Erythroblast (primary cell): ENCODE data around the gene CEBPG.

Source experiments
- DNase-seq, 2 experiments: peaks; one replicate each; lab custom pipeline; 2025; lab: John Stamatoyannopoulos, UW
- GATA1 ChIP-seq: IDR thresholded peaks from 2 replicates; pipeline ENCODE4 v1.6.1; 2011; ENCODE audit warnings: low read depth, mild to moderate bottlenecking, control low read depth, low read length, moderate library complexity
- POLR2A ChIP-seq: IDR thresholded peaks from 2 replicates; pipeline ENCODE4 v1.6.1; 2011; ENCODE audit warnings: mild to moderate bottlenecking, low read length

CEBPG gene

DNA sequence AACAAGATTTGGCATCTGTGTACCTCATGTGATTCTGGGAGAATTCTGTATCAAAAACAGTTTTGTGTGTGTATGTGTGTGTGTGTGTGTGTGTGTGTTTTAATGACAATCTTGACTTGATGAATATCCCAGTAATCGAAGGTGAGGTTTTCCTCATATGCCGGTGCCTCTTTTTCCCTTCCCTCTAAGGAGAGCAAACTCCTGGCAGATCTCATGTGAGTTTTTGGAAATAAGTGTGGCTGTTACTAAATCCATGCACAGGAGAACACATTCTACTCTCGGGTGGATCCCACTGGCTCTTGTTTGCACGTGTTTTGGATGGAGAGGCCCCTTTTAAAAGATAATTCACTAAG, 29.0 kb upstream of the CEBPG start:
- no peak for TF ChIP-seq GATA1
- TF ChIP-seq POLR2A, result no peak
- no peak for DNase-seq

DNA sequence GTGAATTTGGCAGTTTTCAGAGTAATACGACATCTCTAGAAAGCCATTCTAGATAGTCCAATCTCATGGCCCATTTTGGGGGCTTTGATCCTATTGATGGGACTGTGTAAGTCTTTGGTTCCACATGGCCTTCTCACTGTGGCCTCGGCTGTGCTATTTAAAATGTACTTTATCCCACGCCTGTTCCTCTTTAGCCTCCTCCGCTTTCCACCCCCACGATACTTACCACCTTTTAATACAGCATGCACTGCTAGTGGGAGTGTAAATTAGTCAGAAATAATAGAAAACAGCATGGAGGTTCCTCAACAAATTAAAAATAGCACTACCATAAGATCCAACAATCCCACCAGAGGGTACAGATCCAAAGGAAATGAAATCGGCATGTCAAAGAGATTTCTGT, 28.3 kb upstream of the CEBPG start:
- DNase-seq, result no peak
- TF ChIP-seq POLR2A, result no peak
- TF ChIP-seq GATA1, result no peak

- DNase-seq, result no peak
These were observed 26.8 kb upstream of the CEBPG start for GRCh38 chr19:33346665-33347064.

DNA sequence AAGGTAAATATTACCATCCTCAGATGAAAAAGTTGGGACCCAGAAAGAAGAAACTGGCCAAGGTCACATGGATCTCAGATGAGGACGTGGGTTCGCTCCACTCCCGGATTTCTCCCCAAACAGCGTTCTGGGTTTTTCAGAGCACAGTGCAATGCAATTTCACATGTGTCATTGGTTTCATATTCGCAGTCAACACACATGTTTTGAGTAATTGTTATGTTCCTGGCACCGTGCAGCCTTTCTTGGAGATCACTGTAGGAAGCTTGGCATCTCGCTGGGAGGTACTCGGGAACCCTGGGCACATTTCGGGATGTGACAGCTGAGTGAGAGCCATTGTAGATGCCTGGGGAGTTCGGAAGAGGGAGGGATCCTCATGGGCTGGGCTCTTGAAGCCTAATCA, 26.2 kb upstream of the CEBPG start:
- DNase-seq, result no peak
- TF ChIP-seq GATA1, result no peak
- TF ChIP-seq POLR2A, result no peak

More at GRCh38 chr19:33346665-33347064, 26.8 kb upstream of the CEBPG start:
- TF ChIP-seq POLR2A (no peak), GATA1 (no peak)

GRCh38 chr19:33348301-33349010, 25.1 kb upstream of the CEBPG start:
- DNase-seq, result no peak

DNA sequence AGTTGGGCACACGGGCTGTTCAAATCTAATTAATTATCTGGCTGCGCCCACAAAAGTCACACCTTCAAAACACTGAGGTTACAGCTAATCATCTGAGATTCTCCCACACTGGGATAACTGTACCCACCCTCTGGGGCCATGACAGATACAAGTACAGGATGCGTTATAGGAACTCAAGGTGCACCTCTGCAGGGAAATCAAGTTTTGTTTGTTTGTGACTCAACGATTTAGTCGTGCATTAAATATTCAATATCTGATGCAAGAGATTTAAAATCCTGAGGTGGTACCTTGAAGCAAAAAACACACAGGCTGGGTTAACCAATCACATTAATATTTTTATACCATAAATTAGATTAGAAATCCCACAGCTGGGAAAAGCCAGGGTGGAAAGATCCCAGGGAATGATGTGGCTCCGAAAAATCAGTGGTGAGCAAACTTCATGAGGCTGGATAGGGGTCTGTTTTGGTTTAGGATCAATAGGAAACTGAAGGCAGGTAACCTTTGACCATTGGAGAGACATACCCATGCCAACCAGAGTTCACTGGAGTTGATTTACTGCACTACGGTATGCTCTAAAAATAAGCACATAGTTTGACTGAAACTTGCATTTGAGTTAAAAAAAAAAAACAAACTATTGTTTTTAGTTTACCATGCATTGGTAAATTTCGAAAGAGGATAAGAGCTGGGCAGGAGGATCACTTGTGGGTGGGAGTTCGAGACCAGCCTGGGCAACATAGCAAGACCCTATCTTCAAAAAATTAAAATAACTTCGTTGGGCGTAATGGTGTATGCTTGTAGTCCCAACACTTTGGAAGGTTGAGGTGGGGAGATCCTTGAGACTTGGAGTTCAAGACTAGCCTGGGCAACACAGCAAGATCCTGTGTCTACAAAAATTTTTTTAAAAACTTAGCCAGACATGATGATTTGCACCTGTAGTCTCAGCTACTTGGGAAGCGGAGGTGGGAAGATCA, 23.9 kb upstream of the CEBPG start:
- TF ChIP-seq GATA1 (no peak), POLR2A (no peak)
- DNase-seq, result no peak

More at GRCh38 chr19:33348301-33349010, 25.1 kb upstream of the CEBPG start:
- no peak for TF ChIP-seq POLR2A
- no peak for TF ChIP-seq GATA1

DNA sequence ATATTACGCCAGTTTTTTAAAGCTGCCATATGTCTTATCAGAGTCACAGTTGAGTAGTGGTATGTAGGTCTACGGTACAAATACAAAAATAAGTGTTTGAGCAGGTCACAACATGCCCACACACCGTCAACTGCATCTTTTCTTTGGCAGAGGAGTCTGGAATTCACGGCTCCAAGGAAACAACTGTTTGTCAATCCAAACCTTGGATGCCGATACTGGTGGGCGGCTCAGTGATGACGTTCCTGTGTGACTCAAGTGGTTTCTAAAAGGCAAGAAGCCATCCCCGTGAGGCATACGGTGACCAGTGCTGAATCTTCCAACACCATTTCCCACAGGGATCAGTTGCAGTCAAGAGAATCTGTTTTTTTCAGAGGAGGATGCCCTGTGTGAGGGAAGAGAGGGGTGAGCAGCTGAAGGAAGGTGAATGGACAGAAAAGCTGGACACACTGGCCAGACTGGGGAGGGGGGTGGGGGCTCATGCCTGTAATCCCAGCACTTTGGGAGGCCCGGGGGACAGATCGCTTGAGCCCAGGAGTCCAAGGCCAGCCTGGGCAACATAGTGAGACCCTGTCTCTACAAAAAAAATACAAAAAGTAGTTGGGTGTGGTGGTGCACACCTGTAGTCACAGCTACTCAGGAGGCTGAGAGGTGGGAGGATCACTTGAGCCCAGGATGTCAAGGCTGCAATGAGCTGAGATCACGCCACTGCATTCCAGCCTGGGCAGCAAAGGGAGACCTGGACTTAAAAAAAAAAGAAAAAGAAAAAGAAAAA, 22.8 kb upstream of the CEBPG start:
- no peak for DNase-seq
- TF ChIP-seq GATA1 (no peak), POLR2A (no peak)

DNA sequence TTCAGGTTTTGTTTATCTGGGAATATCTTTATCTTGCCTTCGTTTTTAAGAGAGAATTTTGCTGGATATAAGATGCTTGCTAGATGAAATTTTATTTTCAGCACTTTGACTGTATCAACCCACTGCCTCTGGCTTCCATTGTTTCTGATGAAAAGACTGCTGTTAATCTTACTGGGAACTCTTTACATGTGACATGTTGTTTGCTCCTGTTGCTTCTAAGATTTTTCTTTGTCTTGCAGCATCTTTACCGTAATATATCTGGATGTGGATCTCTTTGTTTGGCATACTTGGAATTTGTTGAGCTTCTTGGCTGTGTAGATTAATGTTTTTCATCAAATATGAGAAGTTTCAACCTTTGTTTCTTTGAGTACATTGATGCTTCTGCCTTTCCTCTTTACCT, 18.0 kb upstream of the CEBPG start:
- no peak for DNase-seq
- no peak for TF ChIP-seq POLR2A
- TF ChIP-seq GATA1, result no peak

DNA sequence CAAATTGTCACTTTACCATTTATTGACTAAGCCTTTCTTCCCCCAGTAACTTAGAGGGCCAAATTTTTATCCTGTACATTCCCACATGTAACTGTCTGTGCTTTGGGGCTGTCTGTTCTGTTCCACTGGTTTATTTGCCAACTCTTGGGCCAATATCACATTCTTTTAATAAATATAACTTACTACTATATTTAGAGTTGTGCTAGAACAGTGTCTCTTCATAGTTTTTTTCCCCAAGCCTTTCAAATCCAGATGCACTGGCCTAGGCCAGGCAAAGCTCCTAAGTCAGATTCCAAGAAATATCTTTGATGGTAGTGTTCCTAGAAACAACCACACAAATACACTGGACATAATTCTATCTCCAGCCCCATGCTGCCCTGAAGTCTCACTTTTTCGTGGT, 16.0 kb upstream of the CEBPG start:
- DNase-seq, result no peak
- no peak for TF ChIP-seq POLR2A
- TF ChIP-seq GATA1, result no peak

DNA sequence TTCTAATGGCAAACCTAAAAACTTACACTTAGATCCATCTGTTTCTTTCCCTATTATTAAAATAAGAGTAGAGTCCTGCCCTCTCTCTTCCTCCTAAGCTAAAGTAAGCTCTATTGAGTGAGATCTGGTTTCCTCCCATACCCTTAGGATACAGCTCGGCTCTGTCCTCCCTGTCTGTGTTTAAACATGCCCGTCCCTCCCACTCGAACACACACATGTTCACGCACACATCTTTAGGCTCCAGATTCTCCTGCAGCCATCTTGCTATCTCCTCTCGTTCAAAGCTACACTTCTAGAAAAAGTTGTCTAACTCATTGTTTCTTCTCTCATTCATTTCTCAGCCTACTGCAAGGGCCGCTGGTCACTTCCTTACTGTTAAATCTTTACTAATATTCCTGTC, 15.1 kb upstream of the CEBPG start:
- TF ChIP-seq GATA1, result no peak
- no peak for TF ChIP-seq POLR2A
- DNase-seq, result no peak

GRCh38 chr19:33359581-33359980, 13.9 kb upstream of the CEBPG start:
- no peak for DNase-seq
- TF ChIP-seq POLR2A, result no peak
- no peak for TF ChIP-seq GATA1

- TF ChIP-seq GATA1, result no peak
- no peak for TF ChIP-seq POLR2A
- no peak for DNase-seq
These were observed 10.8 kb upstream of the CEBPG start for GRCh38 chr19:33362508-33363228.

DNA sequence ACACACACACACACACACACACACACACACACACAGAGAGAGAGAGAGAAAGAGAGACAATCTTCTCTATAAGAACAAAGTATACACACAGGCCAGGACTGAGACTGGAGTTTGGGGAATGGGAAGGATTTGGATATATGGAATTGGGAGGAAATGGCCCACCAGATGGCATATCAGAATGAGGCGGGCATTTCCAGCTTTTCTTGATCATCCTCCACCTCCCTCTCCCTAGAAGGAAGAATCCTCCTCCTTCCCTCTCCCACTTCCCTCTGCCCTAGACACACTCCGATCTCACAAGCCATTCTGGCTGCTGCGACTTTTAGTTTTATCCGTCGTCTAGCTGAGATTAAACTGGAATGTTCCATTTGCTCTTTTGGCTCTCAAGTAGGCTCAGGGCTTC, 10.0 kb upstream of the CEBPG start:
- no peak for DNase-seq
- TF ChIP-seq POLR2A (no peak), GATA1 (no peak)
